ENCODE results near the gene CXCL8. TPM values are rescaled to one million over a fixed set of nuclear protein-coding genes. Genes with fewer than 3 reads are reported as not detected.

CXCL8 gene
- polyA plus RNA-seq, 1 of the 3 experiments (the other 2 are of a cell fraction) = 6.0 TPM

- peaks cover 21% of the 10 kb centered on the region for H3F3A ChIP-seq (replicated peaks; ENCODE audit: insufficient read depth)
- H3K36me3 ChIP-seq (replicated peaks in 1 of 2; ENCODE audit: control insufficient read depth in 1 of 2, insufficient read depth in 2 of 2, low read length in 1 of 2) = no peaks in the 10 kb centered on the region
- H3K27me3 ChIP-seq (ENCODE audit: insufficient read depth) = no peaks in the 10 kb centered on the region
- no peak for DNase-seq
- H2AFZ ChIP-seq (ENCODE audit: low read depth) = no peak overlapping the region
- 82% methylated on average over 1 of the region's 1 CpG for WGBS (ENCODE audit: low lambda C conversion rate)
- CTCF ChIA-PET = no interaction called here
- H3K79me2 ChIP-seq (ENCODE audit: insufficient read depth) = no peaks in the 10 kb centered on the region
- H3K4me2 ChIP-seq = no peak overlapping the region
- H3K27ac ChIP-seq (ENCODE audit: low read depth in 2 of 2, low read length in 1 of 2) = no peak overlapping the region
- POLR2A ChIA-PET = no interaction called here
- no peak overlapping the region for H3K4me3 ChIP-seq (ENCODE audit: low read depth in 2 of 2, low read length in 1 of 2)
- no peaks in the 10 kb centered on the region for H4K20me1 ChIP-seq (ENCODE audit: insufficient read depth)
- peaks cover 3% of the 10 kb centered on the region; the same call in 1 of the 2 replicates for H3K9me3 ChIP-seq
- no peak overlapping the region for H3K9ac ChIP-seq
- H3K4me1 ChIP-seq (ENCODE audit: control insufficient read depth in 1 of 2, insufficient read depth in 2 of 2, low read depth in 1 of 2, low read length in 1 of 2) = no peaks in the 10 kb centered on the region; a peak in 2 of 4 replicates
- no peaks in the 10 kb centered on the region for H3K9me2 ChIP-seq
- no peak for TF ChIP-seq FOXM1 (IDR thresholded peaks at IDR 0.05; ENCODE audit: low read depth)
- no peak for TF ChIP-seq POLR2AphosphoS5 (IDR thresholded peaks at IDR 0.05; ENCODE audit: low read depth, low read length)
- TF ChIP-seq USF2 (IDR thresholded peaks at IDR 0.05; ENCODE audit: borderline replicate concordance, low read depth, low read length) = no peak
- TF ChIP-seq TCF12 (IDR thresholded peaks at IDR 0.05) = no peak
- TF ChIP-seq MXI1 (IDR thresholded peaks at IDR 0.05; ENCODE audit: low read depth, low read length) = no peak
- no peak for TF ChIP-seq SMC3 (IDR thresholded peaks at IDR 0.05; ENCODE audit: low read depth, low read length)
- TF ChIP-seq CHD2 (IDR thresholded peaks at IDR 0.05; ENCODE audit: low read length, partially characterized antibody) = no peak
- TF ChIP-seq YY1 (IDR thresholded peaks at IDR 0.05; ENCODE audit: low read depth) = no peak
- no peak for TF ChIP-seq ELF1 (IDR thresholded peaks at IDR 0.05)
- no peak for TF ChIP-seq NFIC (IDR thresholded peaks at IDR 0.05; ENCODE audit: borderline replicate concordance)
- no peak for TF ChIP-seq REST (IDR thresholded peaks at IDR 0.05; ENCODE audit: low read depth, low read length)
- TF ChIP-seq CTCF (IDR thresholded peaks at IDR 0.05) = no peak
- no peak for TF ChIP-seq RAD21 (IDR thresholded peaks at IDR 0.05; ENCODE audit: low read length)
- TF ChIP-seq MEF2A (IDR thresholded peaks at IDR 0.05; ENCODE audit: borderline replicate concordance, low read depth) = no peak
- no peak for TF ChIP-seq SIN3A (IDR thresholded peaks at IDR 0.05; ENCODE audit: borderline replicate concordance, low read depth, low read length)
- TF ChIP-seq GABPA (IDR thresholded peaks at IDR 0.05; ENCODE audit: low read depth) = no peak
- no peak for TF ChIP-seq IRF3 (IDR thresholded peaks at IDR 0.05; ENCODE audit: low read depth, low read length)
- no peak for TF ChIP-seq MAX (IDR thresholded peaks at IDR 0.05; ENCODE audit: low read depth)
- TF ChIP-seq ZBTB33 (IDR thresholded peaks at IDR 0.05; ENCODE audit: borderline replicate concordance, low read depth) = no peak
Measured at GRCh38 chr4:73743281-73743680, 2.9 kb downstream of the CXCL8 start.
